Endothelial cell of umbilical vein (primary cell): Measurements from ENCODE around the gene RAP2A.

Experiments
- CTCF ChIP-seq, 2 donors: IDR thresholded peaks; 1 replicate in 1 of 2; 2 replicates in 1 of 2; pipeline ENCODE4 v1.5.1; 2011; ENCODE audit warnings: low read length in 2 of 2, mild to moderate bottlenecking in 2 of 2, moderate library complexity in 2 of 2, control low read depth in 1 of 2, inconsistent platforms in 1 of 2, low read depth in 1 of 2; ENCODE audit not compliant: insufficient read depth in 1 of 2; ENCODE audit errors: extremely low read depth in 1 of 2
- EZH2 ChIP-seq: IDR thresholded peaks from 2 replicates; pipeline ENCODE4 v1.6.1; 2012; ENCODE audit warnings: borderline replicate concordance, low read depth, mild to moderate bottlenecking, moderate library complexity, low read length, inconsistent platforms; ENCODE audit not compliant: severe bottlenecking

GRCh38 chr13:97491452-97491851 is 57.5 kb downstream of the RAP2A start:
- no peak for TF ChIP-seq CTCF (IDR thresholded peaks at IDR 0.05; ENCODE audit: extremely low read depth in 1 of 2, insufficient read depth in 1 of 2, low read depth in 1 of 2, low read length in 2 of 2)
- TF ChIP-seq EZH2, result no peak
